ENCODE measurements around the gene TRAF3IP3.

Gene TRAF3IP3

DNA sequence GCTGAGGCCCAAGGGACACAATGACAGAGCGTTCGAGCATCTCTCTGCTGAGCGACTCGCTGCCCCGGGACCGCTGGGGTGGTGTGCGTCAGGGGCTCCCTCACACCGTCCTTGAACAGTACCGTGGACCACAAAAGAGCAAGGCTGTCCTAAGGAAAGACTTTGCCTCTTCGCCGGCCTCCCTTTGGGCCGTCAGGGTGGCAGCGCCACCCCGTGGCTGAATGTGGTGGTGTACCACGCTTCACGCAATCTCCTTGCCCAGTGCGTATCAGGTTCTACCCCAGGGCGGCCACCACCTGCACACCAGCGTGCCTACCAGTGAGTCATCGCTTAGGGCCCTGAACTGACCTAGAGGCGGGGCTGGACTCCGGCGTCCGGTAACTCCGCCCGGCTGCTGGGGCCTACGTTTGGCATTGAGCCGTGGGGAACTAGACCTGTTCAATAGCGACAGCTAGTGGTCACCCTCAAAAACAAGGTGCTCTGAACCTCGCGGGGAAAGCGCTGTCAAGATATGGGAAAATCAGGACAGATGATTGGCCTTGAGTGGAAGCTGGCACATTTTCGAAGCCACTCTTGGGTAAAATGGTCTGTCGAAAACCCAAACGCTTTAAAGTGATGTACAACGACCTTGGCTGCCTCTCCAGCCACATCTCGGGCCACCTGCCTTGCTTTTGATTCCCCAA, 8.1 kb upstream of the TRAF3IP3 start:
- peaks cover 16% of the 10 kb centered on the region for H3K4me1 ChIP-seq (ENCODE audit: control insufficient read depth, insufficient read depth, low read depth, low read length)
- H3K9ac ChIP-seq (ENCODE audit: low read length) = peak overlapping the region; percentile 67
- no peak overlapping the region for H3K4ac ChIP-seq (ENCODE audit: low read depth in 1 of 2, low read length in 2 of 2)
- H3K27me3 ChIP-seq (ENCODE audit: control insufficient read depth in 1 of 2, insufficient read depth in 1 of 2, low read length in 2 of 2) = no peaks in the 10 kb centered on the region
- H4K8ac ChIP-seq (ENCODE audit: low read length) = no peak overlapping the region
- no peaks in the 10 kb centered on the region for H3K9me3 ChIP-seq (ENCODE audit: control insufficient read depth, low read length)
- no peak overlapping the region for H2BK15ac ChIP-seq (ENCODE audit: low read depth, poor library complexity, severe bottlenecking)
- no peak overlapping the region for H4K91ac ChIP-seq (ENCODE audit: low read length)
- peak overlapping the region; percentile 80 for H2AFZ ChIP-seq (ENCODE audit: low read depth, low read length)
- peak; percentile 87 for DNase-seq
- H3K23ac ChIP-seq (ENCODE audit: low read length in 2 of 2) = no peak overlapping the region
- no peak overlapping the region for H2BK5ac ChIP-seq (ENCODE audit: low read depth, low read length, poor library complexity, severe bottlenecking)
- peak overlapping the region; percentile 8 to 77 for H3K18ac ChIP-seq (ENCODE audit: low read depth in 1 of 2, low read length in 2 of 2)
- H3K14ac ChIP-seq (ENCODE audit: low read length in 2 of 2) = no peak overlapping the region
- WGBS = 8% methylated on average over 37 of the region's 37 CpGs
- H2BK12ac ChIP-seq (ENCODE audit: low read length in 2 of 2) = peak overlapping the region in 1 of 2 experiments; percentile 21
- no peak overlapping the region for H2AK5ac ChIP-seq (ENCODE audit: low read length, severe bottlenecking)
- H3K4me3 ChIP-seq (ENCODE audit: insufficient read depth in 1 of 2, low read depth in 1 of 2, low read length in 2 of 2) = peak overlapping the region; percentile 40 to 52
- H3K36me3 ChIP-seq (ENCODE audit: control insufficient read depth in 1 of 2, insufficient read depth in 2 of 2, low read depth in 1 of 2, low read length in 2 of 2) = no peaks in the 10 kb centered on the region
- no peaks in the 10 kb centered on the region for H3K79me1 ChIP-seq (replicated peaks; ENCODE audit: low read length, poor library complexity, severe bottlenecking)
- H3K27ac ChIP-seq (ENCODE audit: low read length, poor library complexity, severe bottlenecking) = no peak overlapping the region
- no peak overlapping the region for H2BK120ac ChIP-seq (ENCODE audit: low read depth, low read length)
- peak overlapping the region; percentile 20 for H3K4me2 ChIP-seq (ENCODE audit: low read length, poor library complexity, severe bottlenecking)

DNA sequence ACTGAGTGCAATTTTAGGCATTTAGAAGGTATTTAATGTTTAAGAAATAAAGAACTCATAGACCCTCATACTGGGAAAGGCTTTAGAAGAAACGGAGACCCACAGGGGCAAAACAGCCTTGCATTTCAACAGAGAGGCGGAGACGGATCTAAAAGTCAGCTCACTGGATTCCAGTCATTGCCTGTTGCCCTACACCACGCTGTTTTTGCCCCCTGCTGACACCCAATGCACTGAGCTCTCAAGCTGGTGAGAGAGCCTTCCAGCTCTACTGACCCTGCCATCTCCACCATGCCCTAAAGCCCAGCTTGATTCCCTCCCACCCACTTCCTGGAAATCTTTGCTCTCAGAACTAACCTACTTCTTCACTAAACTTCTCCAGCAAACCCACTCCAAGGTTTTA, 7.2 kb upstream of the TRAF3IP3 start:
- Histone ChIP-seq H4K91ac (ENCODE audit: low read length) (no peak overlapping the region), H4K8ac (ENCODE audit: low read length) (no peak overlapping the region), H2AFZ (ENCODE audit: low read depth, low read length) (no peak overlapping the region), H3K18ac (ENCODE audit: low read depth in 1 of 2, low read length in 2 of 2) (no peak overlapping the region), H3K9ac (ENCODE audit: low read length) (no peak overlapping the region), H2AK5ac (ENCODE audit: low read length, severe bottlenecking) (no peak overlapping the region), H3K4me2 (ENCODE audit: low read length, poor library complexity, severe bottlenecking) (no peak overlapping the region), H3K79me1 (replicated peaks; ENCODE audit: low read length, poor library complexity, severe bottlenecking) (no peaks in the 10 kb centered on the region), H2BK120ac (ENCODE audit: low read depth, low read length) (no peak overlapping the region), H3K27ac (ENCODE audit: low read length, poor library complexity, severe bottlenecking) (no peak overlapping the region), H2BK12ac (ENCODE audit: low read length in 2 of 2) (no peak overlapping the region), H3K14ac (ENCODE audit: low read length in 2 of 2) (no peak overlapping the region), H3K4me1 (ENCODE audit: control insufficient read depth, insufficient read depth, low read depth, low read length) (peaks cover 14% of the 10 kb centered on the region), H2BK5ac (ENCODE audit: low read depth, low read length, poor library complexity, severe bottlenecking) (no peak overlapping the region), H3K27me3 (ENCODE audit: control insufficient read depth in 1 of 2, insufficient read depth in 1 of 2, low read length in 2 of 2) (no peaks in the 10 kb centered on the region), H3K4me3 (ENCODE audit: insufficient read depth in 1 of 2, low read depth in 1 of 2, low read length in 2 of 2) (no peak overlapping the region), H3K9me3 (ENCODE audit: control insufficient read depth, low read length) (no peaks in the 10 kb centered on the region), H3K23ac (ENCODE audit: low read length in 2 of 2) (no peak overlapping the region), H2BK15ac (ENCODE audit: low read depth, poor library complexity, severe bottlenecking) (no peak overlapping the region), H3K36me3 (ENCODE audit: control insufficient read depth in 1 of 2, insufficient read depth in 2 of 2, low read depth in 1 of 2, low read length in 2 of 2) (no peaks in the 10 kb centered on the region), H3K4ac (ENCODE audit: low read depth in 1 of 2, low read length in 2 of 2) (no peak overlapping the region)
- no peak for DNase-seq
- WGBS = 51% methylated on average over 4 of the region's 4 CpGs

DNA sequence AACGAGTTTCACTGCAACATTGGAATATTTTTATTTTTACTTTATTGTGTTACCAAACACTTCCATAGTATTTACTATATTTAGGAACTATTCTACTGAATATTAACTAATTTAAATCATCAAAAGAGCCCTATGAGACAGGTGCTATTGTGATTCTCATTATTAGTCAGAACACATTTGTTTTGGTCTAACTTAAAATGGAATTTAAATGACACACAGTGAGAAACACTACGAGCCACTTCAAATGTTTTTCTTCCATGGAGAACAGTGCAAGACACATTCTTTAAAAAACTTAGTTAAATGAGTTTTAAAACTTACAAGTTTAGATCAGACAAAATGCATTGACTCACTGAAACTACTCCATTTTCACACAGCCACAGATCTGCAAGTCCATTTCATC, 6.6 kb upstream of the TRAF3IP3 start:
- H2AK5ac ChIP-seq (ENCODE audit: low read length, severe bottlenecking) = no peak overlapping the region
- H3K79me1 ChIP-seq (replicated peaks; ENCODE audit: low read length, poor library complexity, severe bottlenecking) = no peaks in the 10 kb centered on the region
- H3K9me3 ChIP-seq (ENCODE audit: control insufficient read depth, low read length) = no peaks in the 10 kb centered on the region
- H3K4me1 ChIP-seq (ENCODE audit: control insufficient read depth, insufficient read depth, low read depth, low read length) = peaks cover 12% of the 10 kb centered on the region
- no peak overlapping the region for H2AFZ ChIP-seq (ENCODE audit: low read depth, low read length)
- H3K4ac ChIP-seq (ENCODE audit: low read depth in 1 of 2, low read length in 2 of 2) = no peak overlapping the region
- H4K91ac ChIP-seq (ENCODE audit: low read length) = no peak overlapping the region
- H3K4me3 ChIP-seq (ENCODE audit: insufficient read depth in 1 of 2, low read depth in 1 of 2, low read length in 2 of 2) = no peak overlapping the region
- H3K4me2 ChIP-seq (ENCODE audit: low read length, poor library complexity, severe bottlenecking) = no peak overlapping the region
- H2BK15ac ChIP-seq (ENCODE audit: low read depth, poor library complexity, severe bottlenecking) = no peak overlapping the region
- no peaks in the 10 kb centered on the region for H3K27me3 ChIP-seq (ENCODE audit: control insufficient read depth in 1 of 2, insufficient read depth in 1 of 2, low read length in 2 of 2)
- H3K18ac ChIP-seq (ENCODE audit: low read depth in 1 of 2, low read length in 2 of 2) = no peak overlapping the region
- H3K23ac ChIP-seq (ENCODE audit: low read length in 2 of 2) = no peak overlapping the region
- WGBS = 80% methylated on average over 1 of the region's 2 CpGs
- H3K9ac ChIP-seq (ENCODE audit: low read length) = no peak overlapping the region
- no peak overlapping the region for H2BK120ac ChIP-seq (ENCODE audit: low read depth, low read length)
- H3K14ac ChIP-seq (ENCODE audit: low read length in 2 of 2) = no peak overlapping the region
- H3K36me3 ChIP-seq (ENCODE audit: control insufficient read depth in 1 of 2, insufficient read depth in 2 of 2, low read depth in 1 of 2, low read length in 2 of 2) = no peaks in the 10 kb centered on the region
- H2BK12ac ChIP-seq (ENCODE audit: low read length in 2 of 2) = no peak overlapping the region
- H2BK5ac ChIP-seq (ENCODE audit: low read depth, low read length, poor library complexity, severe bottlenecking) = no peak overlapping the region
- no peak overlapping the region for H4K8ac ChIP-seq (ENCODE audit: low read length)
- H3K27ac ChIP-seq (ENCODE audit: low read length, poor library complexity, severe bottlenecking) = no peak overlapping the region
- no peak for DNase-seq

DNA sequence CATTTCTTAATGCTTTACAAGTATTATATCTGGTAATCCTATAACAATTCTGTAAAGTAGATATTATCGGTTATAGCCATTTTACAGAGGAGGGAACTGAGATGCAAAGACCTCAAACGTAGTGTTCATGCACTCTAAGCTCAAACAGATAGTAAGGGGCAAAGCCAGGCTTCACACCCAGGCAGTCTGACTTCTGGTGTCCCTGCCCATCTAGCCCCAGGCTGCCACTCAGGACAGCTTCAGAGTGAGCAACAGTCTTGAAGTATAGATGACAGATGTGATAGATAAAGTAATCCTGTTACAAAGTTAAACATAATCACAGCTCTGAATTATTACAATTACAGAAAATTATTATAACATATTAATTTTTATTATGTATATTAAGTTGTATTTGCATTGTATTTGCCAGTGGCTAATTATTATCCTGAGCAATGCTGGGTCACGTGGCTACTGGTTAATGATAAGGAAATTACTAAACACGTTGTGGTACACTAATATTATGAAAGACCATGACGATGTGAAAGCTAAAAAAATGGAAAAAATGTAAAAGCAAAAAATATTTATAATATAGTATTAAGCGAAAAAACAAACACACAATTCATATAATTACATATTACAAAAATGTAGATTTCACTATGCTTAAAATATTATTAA, 6.1 kb upstream of the TRAF3IP3 start:
- H4K91ac ChIP-seq (ENCODE audit: low read length) = no peak overlapping the region
- H2BK15ac ChIP-seq (ENCODE audit: low read depth, poor library complexity, severe bottlenecking) = no peak overlapping the region
- H3K79me1 ChIP-seq (replicated peaks; ENCODE audit: low read length, poor library complexity, severe bottlenecking) = no peaks in the 10 kb centered on the region
- H4K8ac ChIP-seq (ENCODE audit: low read length) = no peak overlapping the region
- no peak overlapping the region for H3K18ac ChIP-seq (ENCODE audit: low read depth in 1 of 2, low read length in 2 of 2)
- H3K4me1 ChIP-seq (ENCODE audit: control insufficient read depth, insufficient read depth, low read depth, low read length) = peaks cover 11% of the 10 kb centered on the region
- no peak overlapping the region for H2AK5ac ChIP-seq (ENCODE audit: low read length, severe bottlenecking)
- H2BK5ac ChIP-seq (ENCODE audit: low read depth, low read length, poor library complexity, severe bottlenecking) = no peak overlapping the region
- H3K27ac ChIP-seq (ENCODE audit: low read length, poor library complexity, severe bottlenecking) = no peak overlapping the region
- no peak overlapping the region for H3K14ac ChIP-seq (ENCODE audit: low read length in 2 of 2)
- no peak for DNase-seq
- no peak overlapping the region for H2BK12ac ChIP-seq (ENCODE audit: low read length in 2 of 2)
- H3K4me3 ChIP-seq (ENCODE audit: insufficient read depth in 1 of 2, low read depth in 1 of 2, low read length in 2 of 2) = no peak overlapping the region
- H2BK120ac ChIP-seq (ENCODE audit: low read depth, low read length) = no peak overlapping the region
- H3K9me3 ChIP-seq (ENCODE audit: control insufficient read depth, low read length) = no peaks in the 10 kb centered on the region
- no peak overlapping the region for H3K4me2 ChIP-seq (ENCODE audit: low read length, poor library complexity, severe bottlenecking)
- H2AFZ ChIP-seq (ENCODE audit: low read depth, low read length) = no peak overlapping the region
- H3K23ac ChIP-seq (ENCODE audit: low read length in 2 of 2) = no peak overlapping the region
- WGBS = 71% methylated on average over 3 of the region's 6 CpGs
- no peak overlapping the region for H3K9ac ChIP-seq (ENCODE audit: low read length)
- H3K4ac ChIP-seq (ENCODE audit: low read depth in 1 of 2, low read length in 2 of 2) = no peak overlapping the region
- no peaks in the 10 kb centered on the region for H3K27me3 ChIP-seq (ENCODE audit: control insufficient read depth in 1 of 2, insufficient read depth in 1 of 2, low read length in 2 of 2)
- H3K36me3 ChIP-seq (ENCODE audit: control insufficient read depth in 1 of 2, insufficient read depth in 2 of 2, low read depth in 1 of 2, low read length in 2 of 2) = no peaks in the 10 kb centered on the region

Measured in mesenchymal stem cell (in vitro differentiated cells and primary cell).